ENCODE results near the gene VDR. TPM values are rescaled to one million over a fixed set of nuclear protein-coding genes. Genes with fewer than 3 reads are reported as not detected.
"Not testable (repeated sequence)": the region's sequence is repeated elsewhere in the genome, so short reads cannot be mapped to it uniquely, and the experiment has no call there.

VDR gene
- total and polyA plus RNA-seq, 2 experiments from 2014 or later, result not detected

GRCh38 chr12:47844264-47845019 is 60.4 kb downstream of the VDR start:
- no peak for TF ChIP-seq CTCF (IDR thresholded peaks at IDR 0.05; ENCODE audit: low read depth, low read length)
- Histone ChIP-seq H3K9me3 (ENCODE audit: low read depth) (no peaks in the 10 kb centered on the region), H3K27me3 (no peaks in the 10 kb centered on the region), H3K27ac (no peak overlapping the region), H3K4me1 (ENCODE audit: low read depth) (peaks cover 14% of the 10 kb centered on the region), H3K36me3 (no peaks in the 10 kb centered on the region), H3K4me3 (no peak overlapping the region)
- no peak for DNase-seq (ENCODE audit: low read depth in 1 of 2, low spot score in 1 of 2)

DNA sequence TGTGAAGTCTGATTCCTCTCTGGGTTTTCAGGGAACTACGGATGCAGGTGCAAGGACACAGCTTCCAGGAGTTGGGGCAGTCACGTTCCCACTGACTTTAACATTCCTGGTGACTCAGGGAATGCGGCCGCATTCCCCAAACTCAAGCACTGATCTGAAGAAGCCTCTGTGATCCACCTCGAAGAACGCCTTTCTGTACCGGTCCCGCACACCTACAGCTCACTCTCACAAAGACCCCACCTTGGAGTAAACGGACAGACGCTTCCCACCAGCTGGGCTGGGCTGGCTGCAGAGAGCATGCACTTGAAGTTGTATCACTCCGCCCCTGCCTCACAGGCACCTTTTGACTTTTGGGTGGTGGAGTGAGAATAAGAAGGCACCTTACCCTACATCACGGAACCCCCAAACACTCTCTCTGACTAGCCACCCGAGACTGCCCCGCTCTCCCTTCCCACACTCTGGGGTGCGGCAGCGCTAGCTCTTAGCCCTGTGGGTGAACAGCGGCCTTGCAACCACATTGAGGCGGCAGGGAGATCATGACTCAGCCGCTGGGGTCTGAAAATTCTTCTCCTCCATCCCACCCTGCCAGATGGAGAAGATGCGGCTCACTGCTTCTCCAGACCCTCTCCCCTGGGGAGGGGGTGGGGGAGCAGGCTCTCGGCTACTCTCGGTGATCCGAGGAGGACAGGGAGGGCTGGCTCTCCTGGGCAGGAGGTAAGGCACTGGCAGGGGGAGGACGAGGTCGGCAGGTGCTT is 61.4 kb downstream of the VDR start:
- DNase-seq (ENCODE audit: low read depth in 1 of 2, low spot score in 1 of 2), result no peak
- H3K9me3 ChIP-seq (ENCODE audit: low read depth), result no peaks in the 10 kb centered on the region
- no peak overlapping the region for H3K27ac ChIP-seq
- H3K27me3 ChIP-seq, result no peaks in the 10 kb centered on the region
- no peaks in the 10 kb centered on the region for H3K36me3 ChIP-seq
- H3K4me3 ChIP-seq, result no peak overlapping the region
- no peak for TF ChIP-seq CTCF (IDR thresholded peaks at IDR 0.05; ENCODE audit: low read depth, low read length)
- peaks cover 16% of the 10 kb centered on the region for H3K4me1 ChIP-seq (ENCODE audit: low read depth)

DNA sequence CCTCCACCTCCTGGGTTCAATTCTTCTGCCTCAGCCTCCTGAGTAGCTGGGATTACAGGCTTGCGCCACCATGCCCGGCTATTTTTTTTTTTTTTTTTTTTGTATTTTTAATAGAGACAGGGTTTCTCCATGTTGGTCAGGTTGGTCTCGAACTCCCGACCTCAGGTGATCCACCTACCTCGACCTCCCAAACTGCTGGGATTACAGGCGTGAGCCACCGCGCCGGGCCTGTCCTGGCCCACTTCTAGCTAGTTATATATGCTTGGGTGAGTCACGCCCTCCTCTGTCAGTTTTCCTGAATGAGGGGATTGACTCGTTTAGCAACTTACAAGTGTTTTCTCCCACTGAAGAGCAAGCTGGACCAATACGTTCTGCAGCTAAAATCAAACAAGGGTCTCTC is 62.3 kb downstream of the VDR start:
- not testable (repeated sequence) for H3K4me3 ChIP-seq; H3K9me3 ChIP-seq (ENCODE audit: low read depth); H3K27ac ChIP-seq; H3K36me3 ChIP-seq; H3K27me3 ChIP-seq; DNase-seq (ENCODE audit: low read depth in 1 of 2, low spot score in 1 of 2)
- H3K4me1 ChIP-seq (ENCODE audit: low read depth), result peaks cover 16% of the 10 kb centered on the region

GRCh38 chr12:47841910-47842309 is 62.9 kb downstream of the VDR start:
- H3K27ac ChIP-seq, result no peak overlapping the region
- H3K36me3 ChIP-seq, result no peaks in the 10 kb centered on the region
- DNase-seq (ENCODE audit: low read depth in 1 of 2, low spot score in 1 of 2), result peak in 1 of 2 donors; percentile 59
- H3K4me3 ChIP-seq, result no peak overlapping the region
- H3K9me3 ChIP-seq (ENCODE audit: low read depth), result no peaks in the 10 kb centered on the region
- H3K4me1 ChIP-seq (ENCODE audit: low read depth), result peaks cover 16% of the 10 kb centered on the region
- H3K27me3 ChIP-seq, result no peaks in the 10 kb centered on the region
- no peak for TF ChIP-seq CTCF (IDR thresholded peaks at IDR 0.05; ENCODE audit: low read depth, low read length)

DNA sequence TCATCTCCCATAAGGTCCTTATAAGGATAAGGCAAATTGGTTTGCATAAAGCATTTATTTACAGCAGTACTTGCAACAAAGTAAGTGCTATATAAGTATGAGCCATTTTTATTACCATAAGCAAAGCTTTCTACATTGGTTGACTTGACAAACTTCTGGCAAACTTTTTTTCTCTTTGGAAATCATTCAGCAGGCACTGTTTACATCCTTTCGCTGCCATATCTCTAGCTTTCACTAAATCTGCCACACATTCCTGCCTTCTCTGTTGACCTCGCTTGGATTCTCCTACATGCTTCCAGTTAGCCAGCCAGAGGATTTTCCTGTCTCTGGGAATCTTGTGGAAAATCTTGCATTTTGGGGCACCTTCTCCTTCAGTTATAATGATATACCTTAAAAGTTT is 63.3 kb downstream of the VDR start:
- Histone ChIP-seq H3K4me3 (no peak overlapping the region), H3K27ac (no peak overlapping the region)

More for the DNA sequence above, 63.3 kb downstream of the VDR start:
- Histone ChIP-seq H3K27me3 (no peaks in the 10 kb centered on the region), H3K36me3 (no peaks in the 10 kb centered on the region), H3K9me3 (ENCODE audit: low read depth) (no peaks in the 10 kb centered on the region), H3K4me1 (ENCODE audit: low read depth) (peaks cover 16% of the 10 kb centered on the region)
- no peak for TF ChIP-seq CTCF (IDR thresholded peaks at IDR 0.05; ENCODE audit: low read depth, low read length)
- peak in 1 of 2 donors; percentile 65 for DNase-seq (ENCODE audit: low read depth in 1 of 2, low spot score in 1 of 2)
